D341Med (cell line): ENCODE data around the gene MIDN.
A peak's percentile ranks its signal among the peaks of the same experiment; 100 is the strongest.

Source experiments
- DNase-seq: peaks from one replicate; pipeline ENCODE4 v3.0.0; 2012; ENCODE audit warnings: low spot score

Gene MIDN

GRCh38 chr19:1283207-1283916 lies 35.0 kb downstream of the MIDN start:
- no peak for DNase-seq

GRCh38 chr19:1283917-1284292 lies 35.5 kb downstream of the MIDN start:
- DNase-seq = no peak

DNA sequence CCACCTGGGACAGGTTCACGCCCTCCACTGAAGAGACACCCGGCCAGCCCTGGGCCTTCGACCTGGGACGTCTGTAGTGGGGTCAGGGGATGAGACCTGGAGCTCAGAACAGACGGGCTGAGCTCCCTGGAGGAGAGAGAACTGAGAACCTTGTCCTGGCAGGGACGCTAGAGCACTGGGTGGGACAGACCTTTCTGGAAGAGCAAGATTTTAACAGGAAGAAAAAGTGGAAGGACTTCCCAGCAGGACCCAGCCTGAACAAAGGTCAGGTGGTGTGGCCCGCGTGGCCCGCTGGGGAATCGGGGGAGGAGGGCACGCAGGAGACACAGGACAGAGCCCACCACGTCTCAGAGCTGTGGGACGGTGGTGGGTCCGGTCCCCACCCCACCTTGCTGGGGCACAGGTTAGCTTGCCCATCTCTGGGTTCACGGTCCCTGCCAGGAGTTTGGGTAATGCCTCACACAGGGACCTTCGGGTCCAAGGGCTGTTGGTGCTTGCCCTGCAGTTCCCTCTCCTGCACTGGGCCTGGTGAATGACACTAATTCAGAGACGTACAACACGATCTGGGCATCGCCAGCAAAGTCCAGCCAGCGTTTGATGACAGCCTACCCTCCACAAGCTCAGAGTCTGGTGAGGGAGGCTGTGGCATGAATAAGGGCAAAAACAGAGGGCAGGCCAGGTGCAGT lies 36.1 kb downstream of the MIDN start:
- no peak for DNase-seq

DNA sequence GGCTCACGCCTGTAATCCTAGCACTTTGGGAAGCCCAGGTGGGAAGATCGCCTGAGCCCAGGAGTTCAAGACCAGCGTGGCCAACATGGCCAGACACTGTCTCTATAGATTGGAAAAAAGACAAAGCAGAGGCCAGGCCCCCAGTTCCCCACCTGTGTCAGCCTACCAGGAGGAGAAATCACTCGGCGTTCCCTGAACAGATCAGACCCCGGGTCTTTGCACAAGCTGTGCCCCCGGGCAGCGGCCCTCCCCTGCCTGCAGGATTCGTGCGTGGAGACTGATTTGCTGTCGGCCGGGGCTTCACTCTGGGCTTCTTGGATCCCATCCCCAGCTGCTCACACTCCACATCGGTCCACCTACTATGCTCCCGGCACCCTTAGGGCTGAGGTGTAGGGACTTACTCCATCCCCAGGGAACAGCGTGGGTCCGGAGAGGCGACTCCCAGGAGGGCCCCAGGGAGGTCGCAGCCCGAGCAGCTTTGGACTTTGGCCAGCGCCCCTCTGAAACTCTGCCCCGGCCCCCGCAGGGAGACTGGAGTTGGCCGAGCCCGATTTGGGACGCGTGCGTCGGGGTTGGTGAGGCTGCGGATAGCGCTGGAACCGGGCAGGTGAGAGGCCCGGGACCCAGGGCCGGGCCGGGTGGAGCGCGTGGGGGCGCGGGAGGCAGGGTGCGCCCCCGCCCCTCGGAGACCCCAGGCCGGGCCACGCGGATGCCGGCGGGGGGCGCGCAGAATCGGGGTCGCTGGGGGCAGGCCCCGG lies 36.8 kb downstream of the MIDN start:
- DNase-seq = no peak

DNA sequence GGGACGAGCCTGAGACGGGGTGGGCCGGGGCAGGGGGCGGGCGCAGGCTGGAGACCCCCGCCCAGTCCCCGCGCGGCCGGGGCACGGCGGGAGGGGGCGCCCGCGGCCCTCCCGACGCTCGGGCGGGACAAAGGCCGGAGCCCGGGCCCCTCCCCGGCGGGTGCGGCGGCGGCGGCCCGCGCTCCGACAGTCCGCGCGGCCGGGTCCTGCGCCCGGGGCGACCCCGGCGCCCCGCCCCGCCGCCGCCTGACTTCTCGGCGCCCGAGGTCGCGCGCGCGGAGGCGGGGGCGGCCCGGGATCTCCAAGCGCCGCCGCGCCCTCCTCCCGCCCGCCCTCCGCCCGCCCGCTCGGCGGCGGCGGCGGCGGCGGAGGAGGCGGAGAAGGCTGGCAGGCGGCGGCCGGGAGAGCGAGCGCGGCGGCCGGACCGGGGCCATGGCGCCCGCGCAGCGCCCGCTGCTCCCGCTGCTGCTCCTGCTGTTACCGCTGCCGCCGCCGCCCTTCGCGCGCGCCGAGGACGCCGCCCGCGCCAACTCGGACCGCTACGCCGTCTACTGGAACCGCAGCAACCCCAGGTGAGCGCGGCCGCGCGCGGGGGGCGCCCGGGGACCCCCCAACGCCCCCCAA lies 37.5 kb downstream of the MIDN start, which contains the start of gene EFNA2:
Gene EFNA2 (plus strand): TSS at position 137 of the 624 bp plus-strand sequence. CDS start 296 bp downstream, at position 433.
- DNase-seq = peak; percentile 83

DNA sequence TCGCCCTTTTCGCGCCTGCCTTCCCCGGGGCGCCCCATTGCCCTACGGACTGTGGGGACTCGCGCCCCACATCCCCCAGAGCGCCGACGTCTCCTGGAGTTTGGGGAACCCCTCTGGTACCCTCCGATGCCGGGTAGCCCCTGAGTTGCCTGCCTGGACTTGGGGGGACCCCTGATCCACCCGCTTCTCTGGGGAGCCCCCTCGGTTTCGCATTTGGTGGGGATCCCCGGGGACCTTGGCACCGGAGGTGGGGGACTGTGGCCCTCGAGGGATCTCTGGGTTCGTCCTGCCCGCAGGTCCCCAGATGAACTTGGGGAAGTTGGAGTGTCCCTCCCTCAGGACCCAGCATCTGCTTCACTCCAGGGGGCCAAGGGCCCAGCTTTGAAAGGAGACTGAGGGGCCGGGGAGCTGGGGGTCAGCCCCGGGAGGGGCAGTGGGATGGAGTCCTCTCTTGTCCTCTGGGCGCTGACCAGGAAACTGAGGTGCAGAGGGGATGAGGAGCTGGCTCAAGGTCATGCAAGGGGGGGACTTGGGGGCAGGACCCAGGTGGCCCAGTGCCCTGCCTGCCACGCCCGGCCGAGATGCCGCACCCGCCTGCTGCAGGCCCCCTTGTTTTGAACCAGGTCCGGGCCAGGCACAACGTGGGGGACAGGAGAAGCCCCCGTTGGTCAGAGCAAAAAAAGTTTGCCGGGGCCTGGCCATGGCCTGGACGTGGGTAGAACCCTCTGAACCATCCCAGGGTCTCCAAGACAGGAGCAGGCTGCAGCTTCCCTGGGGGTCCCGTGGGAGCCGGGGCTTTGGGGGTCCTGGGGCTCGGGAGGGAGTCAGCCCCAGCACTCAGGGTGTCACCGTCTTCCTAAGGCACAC lies 38.3 kb downstream of the MIDN start:
- DNase-seq = no peak

DNA sequence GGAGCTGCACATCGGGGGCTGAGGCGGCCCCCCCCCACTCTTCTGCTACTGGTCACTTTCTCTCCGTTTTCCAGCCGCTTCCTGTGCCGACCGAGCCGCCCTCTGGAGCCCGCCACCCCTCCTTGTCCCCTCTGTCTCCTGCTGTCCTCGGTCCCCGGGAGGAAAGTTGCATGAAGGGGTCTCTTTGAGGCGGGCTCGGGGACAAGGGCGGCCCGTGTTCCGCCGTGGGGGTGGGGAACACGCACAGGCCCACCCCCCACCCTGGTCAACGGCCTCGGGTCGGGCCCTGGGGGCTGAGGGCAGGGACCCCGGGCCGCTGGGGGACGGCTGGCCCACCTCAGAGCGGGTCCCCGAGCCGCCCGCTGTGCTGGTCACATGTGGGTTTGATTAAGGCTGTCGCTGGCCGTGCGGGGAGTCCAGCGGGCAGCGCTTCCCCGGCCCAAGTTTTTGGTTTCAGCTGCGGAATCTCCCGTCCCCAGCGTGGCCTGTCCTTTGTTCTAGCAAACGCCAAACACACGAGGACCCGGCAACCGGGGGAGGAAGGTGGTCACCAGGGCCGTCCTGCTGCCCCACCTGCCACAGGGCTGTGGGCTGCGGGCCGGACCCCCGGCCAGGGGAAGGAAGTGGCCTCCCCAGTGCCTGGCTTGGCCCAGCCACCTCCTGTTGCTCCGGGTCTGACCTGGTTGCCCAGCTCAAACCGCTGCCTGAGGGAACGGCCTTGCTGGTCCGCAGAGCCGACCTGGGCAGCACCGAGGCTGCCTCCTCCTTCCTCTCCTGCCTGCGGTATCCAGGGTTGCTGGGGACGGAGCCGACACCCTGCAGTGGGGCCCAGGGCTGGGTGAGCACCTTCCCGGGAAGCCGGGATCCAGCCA lies 39.2 kb downstream of the MIDN start:
- no peak for DNase-seq

GRCh38 chr19:1288226-1288612 lies 39.8 kb downstream of the MIDN start:
- DNase-seq = no peak

GRCh38 chr19:1288833-1289685 lies 40.7 kb downstream of the MIDN start:
- no peak for DNase-seq

DNA sequence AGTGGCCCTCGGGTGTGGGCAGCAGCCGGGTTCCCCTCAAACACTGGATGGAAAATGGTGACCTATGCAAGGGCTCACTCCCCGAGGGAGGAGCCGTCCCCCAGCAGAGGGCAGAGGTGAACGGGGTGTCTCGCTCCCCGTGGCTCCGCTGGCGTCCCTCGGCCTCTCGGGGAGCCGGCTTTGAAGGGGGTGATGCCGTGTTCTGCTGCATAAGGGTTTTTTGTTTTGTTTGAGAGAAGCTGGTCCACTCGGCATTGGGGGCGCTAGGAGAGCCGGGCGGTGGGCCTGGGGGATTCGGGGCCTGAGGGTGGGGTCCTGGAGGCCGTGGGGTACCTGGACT lies 41.3 kb downstream of the MIDN start:
- DNase-seq = no peak

GRCh38 chr19:1290196-1290702 lies 41.9 kb downstream of the MIDN start:
- no peak for DNase-seq

DNA sequence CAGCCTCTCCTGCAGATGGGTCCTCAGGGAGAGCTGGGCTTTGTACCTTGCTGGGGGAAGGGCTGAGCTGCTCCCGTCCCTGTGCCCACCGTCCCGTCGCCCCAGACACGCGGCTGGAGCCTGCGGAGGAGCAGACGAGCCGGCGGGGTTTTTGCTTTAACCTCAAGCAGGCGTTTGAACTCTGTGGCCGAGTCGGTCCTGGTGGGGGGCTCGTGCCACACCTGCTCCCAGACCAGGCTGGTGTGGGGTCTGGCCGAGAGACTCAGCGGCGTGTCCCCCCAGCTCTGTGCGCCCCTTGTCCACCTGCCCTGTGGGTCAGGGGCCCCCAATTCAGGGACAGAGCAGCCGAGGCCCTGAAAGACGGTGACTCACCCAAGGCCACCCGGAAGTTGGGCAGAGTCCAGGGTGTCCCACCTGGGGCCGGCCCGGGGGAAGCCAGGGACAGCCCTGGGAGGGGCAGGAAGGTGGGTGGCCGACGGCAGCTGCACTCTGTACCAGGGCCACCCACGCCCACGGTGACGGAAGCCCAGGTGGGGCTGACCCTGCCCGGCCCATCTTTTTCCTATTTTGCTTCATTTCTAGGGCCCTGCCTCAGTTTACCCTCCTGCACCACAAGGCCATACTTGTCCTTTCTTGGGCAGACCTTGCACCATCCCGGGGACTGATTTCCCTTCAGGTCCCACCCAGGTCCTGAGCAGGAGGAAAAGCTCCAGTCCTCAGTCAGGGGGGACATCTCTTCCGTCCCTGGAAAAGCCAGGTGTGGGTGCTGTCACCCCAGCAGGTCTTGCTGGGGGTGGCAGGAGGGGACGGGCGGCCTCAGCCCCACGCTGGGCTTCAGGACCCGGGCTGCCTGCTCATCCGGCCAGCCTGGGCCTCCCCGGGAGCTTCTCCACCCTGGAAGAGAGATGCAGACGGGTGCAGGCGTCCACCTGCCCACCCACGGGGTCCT lies 42.6 kb downstream of the MIDN start:
- no peak for DNase-seq

DNA sequence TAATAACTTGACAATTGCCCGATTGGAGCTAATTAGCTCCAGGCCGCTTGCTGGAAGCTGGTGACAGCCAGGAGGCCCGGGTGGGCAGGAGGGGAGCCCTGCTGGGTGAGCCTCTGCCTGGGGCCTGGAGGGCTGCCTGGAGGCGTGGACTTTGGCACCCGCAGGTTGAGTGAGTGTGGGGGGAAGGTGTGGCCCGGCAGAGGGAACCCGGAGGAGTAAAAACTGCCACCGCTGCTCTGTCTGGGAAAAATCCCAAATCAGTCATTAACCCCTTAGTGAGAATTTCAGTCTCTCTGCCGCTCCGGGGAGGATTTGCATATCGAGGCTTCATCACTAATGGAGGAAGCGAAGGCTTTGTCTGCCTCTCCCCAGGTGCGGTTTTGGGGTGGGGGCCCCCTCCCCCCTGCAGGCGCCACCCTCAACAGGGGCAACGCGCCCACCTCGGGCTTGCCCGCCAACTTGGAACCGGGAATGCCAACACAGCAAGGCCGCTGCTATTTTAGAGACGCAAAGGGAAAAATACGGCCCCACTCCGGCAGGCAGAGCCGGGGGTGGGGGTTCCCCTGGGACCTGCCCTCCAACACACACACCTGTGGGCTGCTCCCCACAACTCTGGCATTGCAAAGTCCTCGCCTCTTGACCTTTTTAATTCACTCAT lies 43.5 kb downstream of the MIDN start:
- no peak for DNase-seq

- DNase-seq = no peak
Observed at GRCh38 chr19:1292419-1293151, 44.2 kb downstream of the MIDN start.

- DNase-seq = no peak
Observed at GRCh38 chr19:1293782-1294604, 45.6 kb downstream of the MIDN start.

- DNase-seq = no peak
Observed at GRCh38 chr19:1294688-1295087, 46.3 kb downstream of the MIDN start.
